IMR-90 (cell line): ENCODE measurements around the gene NFYC. TPM values are rescaled to one million over a fixed set of nuclear protein-coding genes. Genes with fewer than 3 reads are reported as not detected.

Experiments used
- ATAC-seq: fragments of 200-7000 bp; cut with Tn5 transposase; 2 replicates; pipeline ENCODE4 v1.9.1; 2020; ENCODE audit warnings: low read depth, mild to moderate bottlenecking, moderate library complexity
- BruUV-seq: library from RNA; stranded (reverse); fragments of 400-500 nt; replicated peaks from 2 replicates; lab custom pipeline; 2021; lab: Mats Ljungman, UMichigan
- CTCF ChIA-PET: fragments of 300-600 bp; formaldehyde crosslinking; extraction: SDS; loops from one replicate; lab custom pipeline; 2021; ENCODE audit warnings: antibody characterized with exemption; lab: Yijun Ruan, JAX
- POLR2A ChIA-PET: fragments of 300-600 bp; sonication (Branson Sonifier 250); formaldehyde crosslinking; loops from one replicate; lab custom pipeline; 2022; ENCODE audit warnings: antibody characterized with exemption; ENCODE audit not compliant: unreplicated experiment; lab: Charles Lee
- DNase-seq: peaks from one replicate; pipeline ENCODE4 v3.0.0; 2013
- H2AFZ ChIP-seq: replicated peaks from 2 replicates; pipeline ENCODE3; 2013; ENCODE audit warnings: low read length, mild to moderate bottlenecking; ENCODE audit not compliant: poor library complexity
- H2AK5ac ChIP-seq: 2 replicates; pipeline ENCODE4 v1.6.1; 2013; ENCODE audit warnings: low read depth, low read length, inconsistent platforms
- H2AK9ac ChIP-seq: replicated peaks from 2 replicates; pipeline ENCODE3; 2013; ENCODE audit warnings: mild to moderate bottlenecking, low read depth, low read length, moderate library complexity; ENCODE audit not compliant: poor library complexity
- H2BK120ac ChIP-seq: 2 replicates; pipeline ENCODE4 v1.6.1; 2013; ENCODE audit warnings: low read depth, low read length, inconsistent platforms
- H2BK15ac ChIP-seq: 3 replicates; pipeline ENCODE4 v1.6.1; 2013; ENCODE audit warnings: low read depth, low read length, inconsistent platforms
- H2BK20ac ChIP-seq: 2 replicates; pipeline ENCODE4 v1.6.1; 2013; ENCODE audit warnings: low read depth, mild to moderate bottlenecking, inconsistent platforms, low read length, moderate library complexity
- H2BK5ac ChIP-seq: 2 replicates; pipeline ENCODE4 v1.6.1; 2013; ENCODE audit warnings: mild to moderate bottlenecking, low read depth, low read length, inconsistent platforms; ENCODE audit not compliant: poor library complexity, severe bottlenecking
- H3K14ac ChIP-seq: replicated peaks from 2 replicates; pipeline ENCODE4 v1.6.1; 2013; ENCODE audit warnings: low read depth, low read length, inconsistent platforms
- H3K18ac ChIP-seq: 2 replicates; pipeline ENCODE4 v1.6.1; 2013; ENCODE audit warnings: low read depth, low read length, control low read depth
- H3K23ac ChIP-seq: 2 replicates; pipeline ENCODE4 v1.6.1; 2013; ENCODE audit warnings: low read depth, low read length, inconsistent platforms
- H3K27ac ChIP-seq: 2 replicates; pipeline ENCODE4 v1.5.1; 2013; ENCODE audit warnings: mild to moderate bottlenecking, control low read depth, low read length; ENCODE audit not compliant: insufficient read depth
- H3K27me3 ChIP-seq: 2 replicates; pipeline ENCODE4 v1.6.1; 2013; ENCODE audit warnings: low read length; ENCODE audit not compliant: control insufficient read depth, insufficient read depth
- H3K36me3 ChIP-seq: 2 replicates; pipeline ENCODE4 v1.6.1; 2013; ENCODE audit warnings: low read length, mixed read lengths; ENCODE audit not compliant: control insufficient read depth, insufficient read depth
- H3K4ac ChIP-seq: 2 replicates; pipeline ENCODE4 v1.6.1; 2013; ENCODE audit warnings: low read depth, low read length, inconsistent platforms
- H3K4me1 ChIP-seq: 2 replicates; pipeline ENCODE4 v1.6.1; 2013; ENCODE audit warnings: low read length, mixed read lengths; ENCODE audit not compliant: control insufficient read depth, insufficient read depth
- H3K4me2 ChIP-seq: 2 replicates; pipeline ENCODE4 v1.6.1; 2013; ENCODE audit warnings: low read depth, mild to moderate bottlenecking, control low read depth, low read length, moderate library complexity
- H3K4me3 ChIP-seq: 2 replicates; pipeline ENCODE4 v1.5.1; 2013; ENCODE audit warnings: low read depth, mild to moderate bottlenecking, control low read depth, low read length, moderate library complexity; ENCODE audit not compliant: insufficient read depth
- H3K56ac ChIP-seq: 2 replicates; pipeline ENCODE4 v1.6.1; 2013; ENCODE audit warnings: low read length, inconsistent platforms; ENCODE audit not compliant: insufficient read depth; ENCODE audit errors: extremely low read depth
- H3K79me1 ChIP-seq, 2 experiments: 2 replicates each; pipeline ENCODE4 v1.6.1; 2013; ENCODE audit warnings: low read length in 2 of 2, inconsistent platforms in 1 of 2, low read depth in 1 of 2
- H3K9ac ChIP-seq: 2 replicates; pipeline ENCODE4 v1.6.1; 2013; ENCODE audit warnings: low read depth, low read length, control low read depth
- H3K9me1 ChIP-seq: 2 replicates; pipeline ENCODE4 v1.6.1; 2013; ENCODE audit warnings: low read length, inconsistent platforms; ENCODE audit not compliant: insufficient read depth
- H3K9me3 ChIP-seq: 2 replicates; pipeline ENCODE4 v1.6.1; 2013; ENCODE audit warnings: low read length; ENCODE audit not compliant: control insufficient read depth, insufficient read depth
- H4K20me1 ChIP-seq: 2 replicates; pipeline ENCODE4 v1.6.1; 2013; ENCODE audit warnings: low read length, inconsistent platforms; ENCODE audit not compliant: insufficient read depth
- H4K5ac ChIP-seq: 2 replicates; pipeline ENCODE4 v1.6.1; 2013; ENCODE audit warnings: mild to moderate bottlenecking, low read depth, low read length, control low read depth
- H4K8ac ChIP-seq, 2 experiments: 2 replicates each; pipeline ENCODE4 v1.6.1; 2013; ENCODE audit warnings: low read depth in 2 of 2, low read length in 2 of 2, control low read depth in 1 of 2, inconsistent platforms in 1 of 2
- H4K91ac ChIP-seq: 2 replicates; pipeline ENCODE4 v1.6.1; 2013; ENCODE audit warnings: low read depth, low read length, inconsistent platforms; ENCODE audit not compliant: insufficient read depth
- BHLHE40 ChIP-seq: fragments of 150-350 bp; IDR thresholded peaks from 2 replicates; pipeline ENCODE4 v1.6.1; 2016; ENCODE audit warnings: mild to moderate bottlenecking, low read depth, low read length
- CEBPB ChIP-seq: IDR thresholded peaks from 2 replicates; pipeline ENCODE4 v1.6.1; 2012; ENCODE audit warnings: low read depth, low read length, improper control_type of control experiment
- CHD1 ChIP-seq: IDR thresholded peaks from 2 replicates; pipeline ENCODE4 v1.6.1; 2012; ENCODE audit warnings: low read depth, low read length, improper control_type of control experiment
- MAFK ChIP-seq: IDR thresholded peaks from 2 replicates; pipeline ENCODE4 v1.6.1; 2012; ENCODE audit warnings: low read depth, low read length, improper control_type of control experiment
- MAZ ChIP-seq: IDR thresholded peaks from 2 replicates; pipeline ENCODE4 v1.6.1; 2012; ENCODE audit warnings: low read depth, mild to moderate bottlenecking, low read length, improper control_type of control experiment, moderate library complexity, borderline replicate concordance
- POLR2A ChIP-seq: IDR thresholded peaks from 2 replicates; pipeline ENCODE4 v1.6.1; 2012; ENCODE audit warnings: mild to moderate bottlenecking, low read depth, low read length
- RAD21 ChIP-seq: IDR thresholded peaks from 2 replicates; pipeline ENCODE4 v1.6.1; 2012; ENCODE audit warnings: low read length, improper control_type of control experiment
- RCOR1 ChIP-seq: IDR thresholded peaks from 2 replicates; pipeline ENCODE4 v1.6.1; 2012; ENCODE audit warnings: mild to moderate bottlenecking, low read length, improper control_type of control experiment; ENCODE audit not compliant: insufficient replicate concordance
- RFX5 ChIP-seq: IDR thresholded peaks from 2 replicates; pipeline ENCODE4 v1.8.0; 2012; ENCODE audit warnings: low read depth, mild to moderate bottlenecking, low read length, moderate library complexity
- SMC3 ChIP-seq: fragments of 150-350 bp; IDR thresholded peaks from 2 replicates; pipeline ENCODE4 v1.6.1; 2016; ENCODE audit warnings: low read depth, mild to moderate bottlenecking, antibody characterized with exemption, low read length, moderate library complexity
- whole genome bisulfite sequencing, 2 experiments: methylation state at CpG; one replicate each; pipeline versions ENCODE4 v1.1.5 to v1.1.7; 2013; ENCODE audit warnings: missing lambda C conversion rate in 2 of 2; ENCODE audit not compliant: insufficient read length in 1 of 2; ENCODE audit errors: extremely low coverage in 2 of 2; 5-methylcytosine and 5-hydroxymethylcytosine counted together
- dilution Hi-C: fragments of 300-500 bp; cut with HindIII; formaldehyde crosslinking; loops from one replicate; pipeline ENCODE4 v1.14.3; 2018; ENCODE audit warnings: low sequenced_read_pairs; ENCODE audit not compliant: unreplicated experiment
- in situ Hi-C: fragments of 300-500 bp; cut with MboI; formaldehyde crosslinking; loops from 3 replicates; pipeline ENCODE4 v1.14.3; 2019; ENCODE audit warnings: low sequenced_read_pairs, inconsistent platforms, mixed read lengths
- intact Hi-C: fragments of 100-400 bp; cut with micrococcal nuclease; formaldehyde crosslinking; loops from 2 replicates; pipeline ENCODE4 v1.10.0; 2022
- polyA plus RNA-seq, 3 experiments: library from polyadenylated mRNA; depleted of rRNA; stranded (reverse); fragments of >200 nt; gene quantifications; 2 replicates each; pipeline ENCODE4 v1.2.3, GENCODE V29; 2012; ENCODE audit warnings: low replicate concordance in 1 of 3
- total RNA-seq: library from RNA; depleted of rRNA; stranded (reverse); fragments of >200 nt; gene quantifications from 2 replicates; pipeline ENCODE4 v1.2.3, GENCODE V29; 2012
- TF ChIP-seq, protein P1 (sequence below): conservative IDR thresholded peaks from 2 replicates; pipeline ENCODE4 v1.5.1; 2012; ENCODE audit warnings: mild to moderate bottlenecking, low read depth, low read length, improper control_type of control experiment
- TF ChIP-seq, protein P2 (sequence below): fragments of 150-350 bp; IDR thresholded peaks from 2 replicates; pipeline ENCODE4 v1.6.1; 2017; ENCODE audit warnings: mild to moderate bottlenecking, antibody characterized with exemption, low read length, low read depth

NFYC gene
- total and polyA plus RNA-seq, 2 of the 4 experiments (the other 2 are of a cell fraction), result 45.2 to 62.2 TPM

GRCh38 chr1:40734882-40735628, 43.6 kb downstream of the NFYC start:
- H2AK5ac ChIP-seq, result no peak overlapping the region
- no peak overlapping the region for H4K5ac ChIP-seq
- ATAC-seq (no peak), DNase-seq (no peak)
- TF ChIP-seq RFX5 (no peak), RAD21 (no peak), RCOR1 (no peak), CEBPB (no peak), POLR2A (no peak), MAZ (no peak), MAFK (no peak), BHLHE40 (no peak), CHD1 (no peak), SMC3 (no peak)
- TF ChIP-seq, protein P1, sequence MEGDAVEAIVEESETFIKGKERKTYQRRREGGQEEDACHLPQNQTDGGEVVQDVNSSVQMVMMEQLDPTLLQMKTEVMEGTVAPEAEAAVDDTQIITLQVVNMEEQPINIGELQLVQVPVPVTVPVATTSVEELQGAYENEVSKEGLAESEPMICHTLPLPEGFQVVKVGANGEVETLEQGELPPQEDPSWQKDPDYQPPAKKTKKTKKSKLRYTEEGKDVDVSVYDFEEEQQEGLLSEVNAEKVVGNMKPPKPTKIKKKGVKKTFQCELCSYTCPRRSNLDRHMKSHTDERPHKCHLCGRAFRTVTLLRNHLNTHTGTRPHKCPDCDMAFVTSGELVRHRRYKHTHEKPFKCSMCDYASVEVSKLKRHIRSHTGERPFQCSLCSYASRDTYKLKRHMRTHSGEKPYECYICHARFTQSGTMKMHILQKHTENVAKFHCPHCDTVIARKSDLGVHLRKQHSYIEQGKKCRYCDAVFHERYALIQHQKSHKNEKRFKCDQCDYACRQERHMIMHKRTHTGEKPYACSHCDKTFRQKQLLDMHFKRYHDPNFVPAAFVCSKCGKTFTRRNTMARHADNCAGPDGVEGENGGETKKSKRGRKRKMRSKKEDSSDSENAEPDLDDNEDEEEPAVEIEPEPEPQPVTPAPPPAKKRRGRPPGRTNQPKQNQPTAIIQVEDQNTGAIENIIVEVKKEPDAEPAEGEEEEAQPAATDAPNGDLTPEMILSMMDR, result no peak
- TF ChIP-seq, protein P2, sequence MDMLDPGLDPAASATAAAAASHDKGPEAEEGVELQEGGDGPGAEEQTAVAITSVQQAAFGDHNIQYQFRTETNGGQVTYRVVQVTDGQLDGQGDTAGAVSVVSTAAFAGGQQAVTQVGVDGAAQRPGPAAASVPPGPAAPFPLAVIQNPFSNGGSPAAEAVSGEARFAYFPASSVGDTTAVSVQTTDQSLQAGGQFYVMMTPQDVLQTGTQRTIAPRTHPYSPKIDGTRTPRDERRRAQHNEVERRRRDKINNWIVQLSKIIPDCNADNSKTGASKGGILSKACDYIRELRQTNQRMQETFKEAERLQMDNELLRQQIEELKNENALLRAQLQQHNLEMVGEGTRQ, result no peak
- H2BK120ac ChIP-seq, result no peak overlapping the region
- dilution Hi-C loops (no loop called here), intact Hi-C loops (no loop called here), in situ Hi-C loops (no loop called here)
- whole genome bisulfite sequencing, 2 experiments, result no CpG with 5 or more reads among the region's 8 CpGs
- no peak overlapping the region for H3K18ac ChIP-seq
- peaks cover 5% of the 10 kb centered on the region for H3K9me1 ChIP-seq
- no peak overlapping the region for H3K4ac ChIP-seq
- BruUV-seq, result no TSS peak
- H2BK5ac ChIP-seq, result no peak overlapping the region
- ChIA-PET POLR2A (no interaction called here), CTCF (interaction anchor here (0.5 to 1.4 kb wide), 3 partner anchors 9 to 60 kb away, joined by 3 to 4 read pairs (median 3); no protein-coding TSS in a partner anchor)
- H3K27me3 ChIP-seq, result no peaks in the 10 kb centered on the region
- H3K4me1 ChIP-seq, result peaks cover 5% of the 10 kb centered on the region
- no peak overlapping the region for H3K9ac ChIP-seq
- H3K56ac ChIP-seq, result no peak overlapping the region
- H3K27ac ChIP-seq, result no peak overlapping the region
- H3K9me3 ChIP-seq, result no peaks in the 10 kb centered on the region; the same call in 1 of the 2 replicates
- H3K79me1 ChIP-seq, result peaks cover 27 to 53% of the 10 kb centered on the region in 2 experiments; a peak in 3 of 4 replicates
- no peak overlapping the region for H2AFZ ChIP-seq
- no peak overlapping the region for H3K4me3 ChIP-seq
- no peak overlapping the region for H4K8ac ChIP-seq
- H4K91ac ChIP-seq, result no peak overlapping the region
- no peak overlapping the region for H3K14ac ChIP-seq
- no peak overlapping the region for H3K4me2 ChIP-seq
- no peak overlapping the region for H3K23ac ChIP-seq
- no peak overlapping the region for H2BK15ac ChIP-seq
- peaks cover 6% of the 10 kb centered on the region for H3K36me3 ChIP-seq
- no peak overlapping the region for H2BK20ac ChIP-seq
- H2AK9ac ChIP-seq, result no peak overlapping the region
- no peaks in the 10 kb centered on the region; the same call in 1 of the 2 replicates for H4K20me1 ChIP-seq
